ENCODE data around the gene EIF5AL1. TPM values are rescaled to one million over a fixed set of nuclear protein-coding genes. Genes with fewer than 3 reads are reported as not detected.
"Not testable (repeated sequence)": the region's sequence is repeated elsewhere in the genome, so short reads cannot be mapped to it uniquely, and the experiment has no call there.

EIF5AL1 gene
- polyA plus RNA-seq, 1 donor from 2014 or later: 0.21 TPM

GRCh38 chr10:79509306-79509933 is 2.9 kb upstream of the EIF5AL1 start:
- H2AFZ ChIP-seq (ENCODE audit: low read depth, low read length); H3K9me3 ChIP-seq (ENCODE audit: low read length); H3K4me3 ChIP-seq (ENCODE audit: low read length); H3K36me3 ChIP-seq (ENCODE audit: insufficient read depth, low read length); H3K9me2 ChIP-seq (ENCODE audit: insufficient read depth, low read length); H4K20me1 ChIP-seq (ENCODE audit: insufficient read depth); H3K27ac ChIP-seq (ENCODE audit: low read length); H3K4me2 ChIP-seq (ENCODE audit: low read length); H3K79me2 ChIP-seq (replicated peaks; ENCODE audit: insufficient read depth, low read length); H3K9ac ChIP-seq (ENCODE audit: low read length); H3F3A ChIP-seq (ENCODE audit: insufficient read depth, low read length, poor library complexity, severe bottlenecking); H3K27me3 ChIP-seq (ENCODE audit: insufficient read depth, low read depth, low read length): not testable (repeated sequence)

DNA sequence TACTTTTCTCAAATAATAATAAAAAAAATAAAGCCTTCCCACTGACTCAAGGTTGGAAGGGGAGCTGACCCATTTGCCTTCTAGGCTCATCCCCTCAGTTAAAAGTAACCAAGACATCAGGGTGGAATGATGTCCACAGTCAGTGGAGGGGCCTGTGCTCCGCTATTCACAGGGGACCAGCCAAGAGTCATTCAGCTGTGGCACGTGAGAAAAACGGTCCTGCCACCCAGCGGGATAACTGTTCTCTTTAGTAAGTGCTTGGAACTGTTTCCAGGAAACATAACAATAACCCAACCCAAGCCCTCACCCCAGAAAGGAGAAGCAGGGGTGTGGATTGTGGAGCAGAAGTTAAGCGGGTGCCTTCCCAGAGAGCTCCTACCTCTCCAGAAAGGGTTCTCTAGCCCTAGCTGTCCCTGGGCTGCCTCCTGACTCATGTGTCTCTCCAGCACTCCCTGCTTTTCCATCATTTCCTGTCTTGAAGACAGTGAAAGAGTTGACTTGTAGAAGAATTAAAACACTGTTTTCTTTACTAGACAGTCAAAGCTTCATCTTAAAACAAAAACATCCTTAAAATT is 2.3 kb upstream of the EIF5AL1 start:
- not testable (repeated sequence) for H3K4me3 ChIP-seq (ENCODE audit: low read length); H3K36me3 ChIP-seq (ENCODE audit: insufficient read depth, low read length); H3K27ac ChIP-seq (ENCODE audit: low read length); H3K4me2 ChIP-seq (ENCODE audit: low read length); H3K27me3 ChIP-seq (ENCODE audit: insufficient read depth, low read depth, low read length); H3K9me3 ChIP-seq (ENCODE audit: low read length); H3K79me2 ChIP-seq (replicated peaks; ENCODE audit: insufficient read depth, low read length); H3F3A ChIP-seq (ENCODE audit: insufficient read depth, low read length, poor library complexity, severe bottlenecking); H4K20me1 ChIP-seq (ENCODE audit: insufficient read depth); H3K9ac ChIP-seq (ENCODE audit: low read length); H3K9me2 ChIP-seq (ENCODE audit: insufficient read depth, low read length); H2AFZ ChIP-seq (ENCODE audit: low read depth, low read length)

DNA sequence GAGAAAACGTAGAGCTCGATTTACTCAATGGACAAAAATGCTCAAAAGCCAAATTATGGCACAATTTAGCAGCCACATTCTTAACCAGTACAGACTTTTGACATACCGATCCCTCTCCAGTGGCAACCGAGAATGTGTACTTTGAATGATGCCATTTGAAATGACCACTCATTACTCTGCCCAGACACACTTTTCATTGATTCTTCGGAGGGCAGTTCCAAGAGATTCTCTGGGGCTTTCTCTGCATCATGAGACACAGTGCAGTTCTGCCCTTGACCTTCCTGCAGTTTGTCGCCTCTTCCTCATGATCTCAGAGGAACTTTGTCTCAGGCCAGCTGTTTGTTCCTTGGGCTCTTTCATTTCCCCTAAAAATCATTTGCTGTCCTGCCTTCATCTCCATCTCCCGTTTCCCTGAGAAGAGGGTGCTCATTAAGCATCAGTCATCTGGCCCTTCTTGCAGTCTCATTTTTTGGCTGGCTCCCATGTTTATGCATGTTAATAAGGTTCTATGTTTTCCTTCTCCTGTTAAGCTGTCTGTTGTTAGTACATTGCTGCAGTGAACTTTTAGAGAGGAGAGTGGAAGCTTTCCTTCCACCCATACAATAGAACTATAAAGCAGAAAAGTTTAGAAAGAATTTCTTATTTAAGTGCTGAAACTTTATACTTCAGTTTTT is 4.3 kb downstream of the EIF5AL1 start:
- not testable (repeated sequence) for H3K27me3 ChIP-seq (ENCODE audit: insufficient read depth, low read depth, low read length); H2AFZ ChIP-seq (ENCODE audit: low read depth, low read length); H3K27ac ChIP-seq (ENCODE audit: low read length); H3K4me3 ChIP-seq (ENCODE audit: low read length); H3K9me2 ChIP-seq (ENCODE audit: insufficient read depth, low read length); H3K9ac ChIP-seq (ENCODE audit: low read length); H3K36me3 ChIP-seq (ENCODE audit: insufficient read depth, low read length); H3K4me2 ChIP-seq (ENCODE audit: low read length); H3K79me2 ChIP-seq (replicated peaks; ENCODE audit: insufficient read depth, low read length); H3K9me3 ChIP-seq (ENCODE audit: low read length); H3F3A ChIP-seq (ENCODE audit: insufficient read depth, low read length, poor library complexity, severe bottlenecking); H4K20me1 ChIP-seq (ENCODE audit: insufficient read depth)

- H3K79me2 ChIP-seq (replicated peaks; ENCODE audit: insufficient read depth, low read length); H4K20me1 ChIP-seq (ENCODE audit: insufficient read depth); H3K36me3 ChIP-seq (ENCODE audit: insufficient read depth, low read length); H2AFZ ChIP-seq (ENCODE audit: low read depth, low read length); H3K4me2 ChIP-seq (ENCODE audit: low read length); H3K27me3 ChIP-seq (ENCODE audit: insufficient read depth, low read depth, low read length); H3K9me2 ChIP-seq (ENCODE audit: insufficient read depth, low read length); H3K27ac ChIP-seq (ENCODE audit: low read length); H3F3A ChIP-seq (ENCODE audit: insufficient read depth, low read length, poor library complexity, severe bottlenecking); H3K9ac ChIP-seq (ENCODE audit: low read length); H3K4me3 ChIP-seq (ENCODE audit: low read length); H3K9me3 ChIP-seq (ENCODE audit: low read length): not testable (repeated sequence)
Observed at GRCh38 chr10:79517567-79517966, 5.2 kb downstream of the EIF5AL1 start.

DNA sequence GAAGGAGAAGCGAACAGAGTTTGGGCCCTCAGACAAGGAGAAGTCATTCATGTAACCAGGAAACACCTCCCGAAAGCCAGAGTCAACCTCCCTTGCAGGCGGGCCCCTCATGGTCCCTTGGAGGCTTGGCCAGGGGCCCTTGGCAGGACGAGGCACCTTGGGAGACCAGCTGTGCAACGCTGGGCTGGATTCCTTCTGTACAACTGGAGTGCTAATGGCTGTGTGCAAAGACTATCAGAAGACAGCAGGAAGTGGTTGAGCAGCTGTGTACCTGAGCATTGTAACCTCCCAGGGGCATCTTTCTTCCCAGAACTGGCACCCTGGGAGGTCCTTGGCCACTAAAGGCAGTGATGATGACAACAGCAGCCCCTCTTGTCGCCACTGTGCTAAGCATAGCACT is 9.4 kb downstream of the EIF5AL1 start:
- not testable (repeated sequence) for H2AFZ ChIP-seq (ENCODE audit: low read depth, low read length); H3K9me3 ChIP-seq (ENCODE audit: low read length); H3K4me2 ChIP-seq (ENCODE audit: low read length); H3K9me2 ChIP-seq (ENCODE audit: insufficient read depth, low read length); H3F3A ChIP-seq (ENCODE audit: insufficient read depth, low read length, poor library complexity, severe bottlenecking); H3K27ac ChIP-seq (ENCODE audit: low read length); H3K36me3 ChIP-seq (ENCODE audit: insufficient read depth, low read length); H3K9ac ChIP-seq (ENCODE audit: low read length); H4K20me1 ChIP-seq (ENCODE audit: insufficient read depth); H3K27me3 ChIP-seq (ENCODE audit: insufficient read depth, low read depth, low read length); H3K4me3 ChIP-seq (ENCODE audit: low read length); H3K79me2 ChIP-seq (replicated peaks; ENCODE audit: insufficient read depth, low read length)

DNA sequence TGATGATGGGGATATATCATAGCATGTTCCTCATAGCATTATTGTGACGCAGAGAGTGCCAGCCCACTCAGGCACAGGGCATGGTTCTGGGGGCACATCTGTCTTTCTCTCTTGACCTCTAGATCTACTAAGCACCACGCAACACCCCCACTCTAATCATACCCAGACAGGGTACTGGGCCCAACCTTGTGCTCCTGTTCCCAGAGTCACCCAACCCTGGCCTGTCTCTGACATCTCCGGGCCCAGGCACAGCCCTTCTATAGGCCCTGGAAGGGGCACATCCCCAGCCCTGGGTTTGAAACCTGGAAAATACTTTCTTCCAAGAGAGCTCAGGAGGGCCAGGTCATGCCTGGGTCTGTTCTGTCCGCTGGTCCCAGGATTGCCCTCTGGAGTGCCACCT is 10.1 kb downstream of the EIF5AL1 start:
- not testable (repeated sequence) for H3K9me3 ChIP-seq (ENCODE audit: low read length); H2AFZ ChIP-seq (ENCODE audit: low read depth, low read length); H3K9me2 ChIP-seq (ENCODE audit: insufficient read depth, low read length); H3K4me2 ChIP-seq (ENCODE audit: low read length); H4K20me1 ChIP-seq (ENCODE audit: insufficient read depth); H3K36me3 ChIP-seq (ENCODE audit: insufficient read depth, low read length); H3F3A ChIP-seq (ENCODE audit: insufficient read depth, low read length, poor library complexity, severe bottlenecking); H3K27ac ChIP-seq (ENCODE audit: low read length); H3K9ac ChIP-seq (ENCODE audit: low read length); H3K27me3 ChIP-seq (ENCODE audit: insufficient read depth, low read depth, low read length); H3K4me3 ChIP-seq (ENCODE audit: low read length); H3K79me2 ChIP-seq (replicated peaks; ENCODE audit: insufficient read depth, low read length)

DNA sequence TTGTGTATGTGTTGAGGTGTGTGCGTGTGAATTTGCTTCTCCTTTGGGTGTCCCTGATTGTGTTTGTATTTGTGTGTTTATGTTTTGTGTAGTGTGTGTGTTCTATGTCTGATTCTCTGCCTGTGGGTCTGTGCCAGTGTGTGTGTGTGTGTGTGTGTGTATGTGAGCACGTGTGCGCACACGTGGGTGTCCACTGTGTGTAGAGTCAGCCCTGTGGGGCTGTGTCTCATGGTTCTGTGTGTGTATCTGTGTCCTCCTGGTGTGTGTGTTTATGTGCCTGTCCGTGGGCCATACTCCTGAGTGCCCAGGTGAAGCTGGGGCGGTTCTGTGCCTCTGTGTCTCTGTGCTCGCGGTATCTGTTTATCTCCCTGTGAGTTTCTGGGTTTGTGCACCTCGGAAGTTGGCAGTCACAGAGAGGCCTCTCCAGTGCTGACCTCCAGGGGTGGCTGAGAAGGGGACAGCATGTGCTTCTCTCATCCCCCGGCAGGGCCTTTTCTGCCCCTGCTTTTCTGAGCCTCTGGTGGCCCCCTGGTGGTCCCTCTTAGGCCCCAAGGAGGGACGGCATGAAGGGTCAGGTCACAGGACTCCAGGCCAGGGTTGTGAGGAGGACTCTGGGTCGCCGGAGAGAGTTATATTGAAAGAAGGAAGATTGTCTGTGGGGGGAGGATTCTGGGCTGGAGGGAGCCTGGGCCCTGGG is 11.0 kb downstream of the EIF5AL1 start:
- H2AFZ ChIP-seq (ENCODE audit: low read depth, low read length); H3K79me2 ChIP-seq (replicated peaks; ENCODE audit: insufficient read depth, low read length); H3K36me3 ChIP-seq (ENCODE audit: insufficient read depth, low read length); H3F3A ChIP-seq (ENCODE audit: insufficient read depth, low read length, poor library complexity, severe bottlenecking); H3K9me3 ChIP-seq (ENCODE audit: low read length); H3K4me2 ChIP-seq (ENCODE audit: low read length); H3K4me3 ChIP-seq (ENCODE audit: low read length); H3K27me3 ChIP-seq (ENCODE audit: insufficient read depth, low read depth, low read length); H3K27ac ChIP-seq (ENCODE audit: low read length); H4K20me1 ChIP-seq (ENCODE audit: insufficient read depth); H3K9ac ChIP-seq (ENCODE audit: low read length); H3K9me2 ChIP-seq (ENCODE audit: insufficient read depth, low read length): not testable (repeated sequence)

All from neural cell (in vitro differentiated cells).